HCT116 (cell line): ENCODE measurements around the gene GRIA1.

Source experiments
- ATF3 ChIP-seq: IDR thresholded peaks from 2 replicates; pipeline ENCODE4 v1.6.1; 2012
- CEBPB ChIP-seq: IDR thresholded peaks from 2 replicates; pipeline ENCODE4 v1.6.1; 2012; ENCODE audit warnings: low read depth
- CTCF ChIP-seq, 3 experiments: fragments of 200-600 bp in 1 of 3; sonication (generic) in 1 of 3; IDR thresholded peaks in 2 of 3; conservative IDR thresholded peaks in 1 of 3; 2 replicates each; pipeline ENCODE4 v1.5.1; 2012 to 2017; ENCODE audit warnings: low read depth in 2 of 3, low read length in 2 of 3, antibody characterized with exemption in 1 of 3, borderline replicate concordance in 1 of 3, control low read depth in 1 of 3, mild to moderate bottlenecking in 1 of 3, mixed read lengths in 1 of 3, mixed run types in 1 of 3, moderate library complexity in 1 of 3; ENCODE audit not compliant: insufficient read depth in 1 of 3
- EZH2 ChIP-seq: fragments of 200-600 bp; sonication (generic); IDR thresholded peaks from 2 replicates; pipeline ENCODE4 v1.6.1; 2017; ENCODE audit warnings: antibody characterized with exemption, mixed run types
- EZH2phosphoT487 ChIP-seq: fragments of 200-600 bp; IDR thresholded peaks from 2 replicates; pipeline ENCODE4 v1.6.1; 2018; ENCODE audit warnings: antibody characterized with exemption, borderline replicate concordance
- MAX ChIP-seq: IDR thresholded peaks from 2 replicates; pipeline ENCODE4 v1.6.1; 2012
- POLR2A ChIP-seq: IDR thresholded peaks from 2 replicates; pipeline ENCODE4 v1.7.0; 2011; ENCODE audit warnings: borderline replicate concordance; ENCODE audit not compliant: insufficient read depth, insufficient read length; ENCODE audit errors: extremely low read depth
- POLR2AphosphoS5 ChIP-seq: IDR thresholded peaks from 2 replicates; pipeline ENCODE4 v1.6.1; 2011; ENCODE audit warnings: mild to moderate bottlenecking, low read depth, low read length, moderate library complexity
- SIN3A ChIP-seq: IDR thresholded peaks from 2 replicates; pipeline ENCODE4 v1.6.1; 2012; ENCODE audit warnings: low read depth
- SP1 ChIP-seq: IDR thresholded peaks from 2 replicates; pipeline ENCODE4 v1.6.1; 2012; ENCODE audit warnings: low read depth

GRCh38 chr5:153618307-153618706 lies 127.8 kb downstream of the GRIA1 start:
- TF ChIP-seq POLR2A (no peak), CTCF (IDR thresholded peaks at IDR 0.05 in 2 of 3, conservative IDR thresholded peaks at IDR 0.05 in 1 of 3; ENCODE audit: borderline replicate concordance in 1 of 3, insufficient read depth in 1 of 3, low read depth in 2 of 3, low read length in 2 of 3) (no peak), POLR2AphosphoS5 (no peak), ATF3 (no peak), EZH2 (no peak), MAX (no peak), EZH2phosphoT487 (no peak), SP1 (no peak), SIN3A (no peak), CEBPB (no peak)
